Sciatic nerve (tissue), 2 donors: ENCODE measurements around the gene GPSM1. TPM values are rescaled to one million over a fixed set of nuclear protein-coding genes. Genes with fewer than 3 reads are reported as not detected.
A peak's percentile ranks its signal among the peaks of the same experiment; 100 is the strongest.

Experiments
- ATAC-seq: fragments of 200-7000 bp; cut with Tn5 transposase; one replicate; pipeline ENCODE4 v1.9.1; 2020; ENCODE audit warnings: mild to moderate bottlenecking, moderate library complexity
- DNase-seq: peaks from one replicate; pipeline ENCODE4 v3.0.0-alpha.2; 2020; ENCODE audit warnings: low spot score
- intact Hi-C: fragments of 100-400 bp; cut with DNase I; formaldehyde crosslinking; loops from one replicate; pipeline ENCODE4 v1.14.2; 2022
- total RNA-seq: library from RNA; stranded (reverse); fragmentation: NEBNext Ultra II Directional; extraction: Animal tissue kit (Norgen Biotek cat#: 25700); gene quantifications from one replicate; pipeline ENCODE4 v1.2.1, GENCODE V29; 2021
- donor health status: DM: no; HTN: no; CAD: no.
- donor health status: DM: no; HTN: no; CAD: no.

The GPSM1 gene
- total RNA-seq, 1 donor from 2014 or later, result 43.7 TPM

DNA sequence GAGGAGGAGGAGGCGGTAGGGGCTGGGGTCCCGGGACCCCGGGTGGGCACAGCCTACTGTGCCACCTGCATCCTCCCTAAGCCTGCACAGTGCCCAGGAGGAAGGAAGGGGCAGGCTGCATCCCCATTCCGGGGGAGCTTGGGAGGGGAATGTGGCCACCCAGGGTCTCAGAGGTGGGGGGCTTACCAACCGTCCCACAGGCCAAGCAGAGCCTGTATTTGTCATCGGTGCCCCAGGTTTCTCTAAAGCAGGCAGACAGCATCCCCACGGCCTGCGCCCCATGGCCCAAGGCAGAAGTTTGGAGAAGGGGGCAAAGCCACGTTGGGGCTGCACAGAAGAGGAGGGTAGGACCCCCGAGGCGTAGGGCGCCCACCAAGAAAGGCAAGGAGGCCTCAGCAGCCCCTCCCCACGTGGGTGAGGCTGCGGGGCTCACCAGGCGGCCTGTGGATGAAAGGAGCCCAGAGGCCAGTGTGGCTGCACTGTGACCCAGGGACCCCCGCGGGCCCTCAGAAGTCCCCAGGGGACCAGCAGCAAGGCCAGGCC lies 507 bp upstream of the GPSM1 start:
- DNase-seq (no peak), ATAC-seq (peak; percentile 0)
- intact Hi-C loops, result no loop called here

DNA sequence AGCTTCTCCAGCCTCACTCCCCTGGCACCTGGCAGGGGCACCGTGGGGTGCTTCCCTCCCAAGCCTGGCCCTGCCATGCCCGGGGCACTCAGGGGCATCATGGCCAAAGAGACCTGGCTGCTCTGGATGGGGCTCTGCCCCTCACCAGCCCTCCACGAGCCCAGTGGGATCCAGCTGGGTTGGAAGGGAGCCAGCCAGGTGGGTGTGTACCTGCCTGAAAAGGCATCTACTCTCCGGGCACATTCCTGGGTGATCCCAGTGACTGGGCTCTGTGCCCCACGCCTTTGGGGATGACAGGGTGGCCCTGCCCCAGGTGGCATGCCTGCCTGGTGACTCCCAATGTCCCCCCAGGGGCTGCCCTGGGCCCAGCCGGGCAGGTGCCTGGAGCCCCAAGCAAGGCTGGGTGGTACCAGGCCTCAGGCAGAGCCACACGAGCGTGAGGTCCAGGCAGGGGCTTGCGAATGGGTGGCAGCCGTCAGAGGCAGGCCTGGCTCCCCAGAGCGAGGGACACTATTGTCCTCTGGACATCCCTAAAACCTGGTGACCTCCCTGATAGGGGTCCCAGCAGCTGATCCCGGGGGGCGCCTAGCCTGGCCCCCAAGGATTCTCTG lies 777 bp downstream of the GPSM1 start:
- peak; percentile 2 for ATAC-seq
- intact Hi-C loops, result no loop called here
- no peak for DNase-seq

DNA sequence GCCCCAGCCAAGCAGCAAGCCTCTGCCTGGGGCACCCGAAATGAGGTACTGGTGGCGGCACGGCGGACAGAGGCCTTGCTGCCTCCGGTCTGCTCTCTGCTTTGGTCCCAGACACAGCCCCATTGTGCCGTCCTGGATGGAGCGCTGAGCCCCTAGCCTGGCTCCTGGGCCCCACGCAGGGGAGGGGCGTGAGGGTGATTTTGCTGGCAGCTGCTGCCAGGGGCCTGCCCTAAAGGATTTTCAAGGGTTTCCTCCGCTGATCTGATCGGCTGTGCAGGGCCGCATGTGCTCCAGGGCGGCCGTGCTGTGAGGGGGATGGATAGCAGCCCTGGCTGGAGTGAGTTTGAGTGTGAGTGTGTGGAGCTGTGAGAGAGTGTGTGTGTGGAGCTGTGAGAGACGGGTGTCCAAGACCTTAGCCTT lies 1.3 kb downstream of the GPSM1 start:
- ATAC-seq (peak; percentile 27), DNase-seq (no peak)
- intact Hi-C loops, result no loop called here

DNA sequence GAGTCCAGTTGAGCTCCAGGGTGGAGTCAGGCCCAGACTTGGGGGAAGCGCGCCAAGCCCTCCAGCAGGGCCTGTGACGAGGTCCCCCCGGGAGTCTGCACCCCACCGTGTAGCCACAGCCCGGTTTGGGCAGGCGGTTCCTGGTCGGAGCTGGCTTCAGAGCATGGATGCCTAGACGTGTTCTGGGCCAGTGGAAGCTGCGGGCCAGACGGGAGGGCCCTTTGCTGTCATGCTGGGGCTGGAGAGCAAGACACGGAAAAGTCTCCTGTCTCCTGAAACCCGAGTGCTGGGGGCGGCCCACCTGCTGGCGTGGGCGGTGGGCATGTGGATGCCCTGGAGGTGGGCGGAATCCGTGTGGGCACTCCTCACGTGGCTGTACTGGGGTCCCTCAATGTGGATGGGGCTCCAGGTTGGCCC lies 1.9 kb downstream of the GPSM1 start:
- peak; percentile 0 for ATAC-seq
- intact Hi-C loops, result no loop called here
- no peak for DNase-seq

DNA sequence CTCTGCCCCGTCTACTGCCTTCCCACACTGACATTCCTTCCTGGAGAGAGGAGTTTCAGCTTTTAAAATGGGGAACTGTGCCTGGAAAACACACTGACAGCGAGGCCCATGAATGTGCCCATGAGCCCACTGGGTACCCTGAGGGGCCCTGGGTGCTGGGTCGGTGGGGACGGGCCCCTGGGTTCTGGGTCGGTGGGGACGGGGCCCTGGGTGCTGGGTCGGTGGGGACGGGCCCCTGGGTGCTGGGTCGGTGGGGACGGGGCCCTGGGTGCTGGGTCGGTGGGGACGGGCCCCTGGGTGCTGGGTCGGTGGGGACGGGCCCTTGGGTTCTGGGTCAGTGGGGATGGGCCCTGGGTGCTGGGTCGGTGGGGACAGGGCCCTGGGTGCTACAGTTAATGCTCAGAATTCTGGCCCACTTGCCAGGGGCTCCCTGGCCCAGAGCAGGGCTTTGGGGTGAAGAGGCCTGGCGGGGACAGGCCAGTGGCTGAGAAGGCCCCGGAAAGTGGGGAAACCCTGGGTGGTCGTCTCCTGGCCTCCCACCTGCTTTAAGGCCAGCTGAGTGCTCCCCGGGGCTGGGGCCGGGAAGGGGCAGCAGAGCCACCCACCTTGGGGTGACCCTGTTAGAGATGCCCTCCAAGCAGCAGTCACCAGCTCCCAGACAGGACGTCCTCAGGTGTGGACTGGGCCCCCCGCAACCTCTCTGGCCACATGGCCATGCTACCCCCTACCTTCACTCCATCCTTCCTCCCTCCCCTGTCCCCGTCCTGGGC lies 2.5 kb downstream of the GPSM1 start:
- no peak for ATAC-seq
- intact Hi-C loops, result no loop called here

DNA sequence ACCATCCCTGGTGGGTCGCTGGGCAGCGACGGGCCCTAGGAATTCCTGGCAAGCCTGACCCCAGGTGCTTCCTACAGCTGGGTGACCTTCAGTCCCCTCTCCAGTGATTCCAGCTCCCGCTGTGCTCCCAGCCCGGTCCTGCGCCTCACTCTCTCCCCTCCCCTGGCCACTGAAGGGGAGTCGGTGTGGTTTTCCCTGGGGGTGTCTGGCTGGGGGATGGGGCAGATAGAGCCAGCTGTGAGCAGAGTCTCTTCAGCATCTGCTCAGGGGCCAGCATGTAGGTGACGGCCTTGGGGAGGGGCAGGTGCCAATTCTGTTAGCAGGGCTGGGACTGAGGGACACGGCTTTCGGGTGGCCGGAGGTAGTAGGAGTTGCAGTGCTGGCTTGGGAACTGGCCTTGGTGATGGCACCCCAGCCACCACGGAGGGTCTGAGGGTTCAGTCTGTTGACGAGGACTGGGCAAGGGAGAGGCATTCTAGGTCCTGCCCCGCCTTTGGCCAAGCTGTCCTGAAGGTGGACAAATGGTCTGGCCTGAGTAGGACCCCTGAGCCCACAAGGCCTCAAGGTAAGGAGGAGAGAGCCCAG lies 3.2 kb downstream of the GPSM1 start:
- DNase-seq (no peak), ATAC-seq (no peak)
- intact Hi-C loops, result no loop called here

More for the DNA sequence above, 2.5 kb downstream of the GPSM1 start:
- no peak for DNase-seq

DNA sequence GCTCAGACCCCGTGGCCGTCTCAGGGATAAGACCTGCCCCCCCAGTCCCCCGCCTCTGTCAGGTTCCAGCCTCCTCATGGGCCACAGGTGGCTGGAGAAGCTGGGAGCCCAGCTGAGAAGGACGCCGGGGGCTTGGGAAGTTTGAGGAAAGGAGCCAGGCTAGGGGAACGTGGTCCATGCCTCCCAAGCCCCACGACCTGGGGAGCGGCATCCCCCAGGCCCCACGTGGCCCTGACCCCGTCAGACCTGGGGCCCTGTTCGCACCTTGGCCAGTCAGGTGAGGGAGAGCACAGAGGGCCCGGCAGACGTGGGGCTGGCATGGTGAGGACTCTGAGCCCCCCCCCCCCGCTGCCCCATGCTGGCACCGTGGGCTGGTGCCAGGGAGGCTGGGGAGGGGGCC lies 3.7 kb downstream of the GPSM1 start:
- DNase-seq (no peak), ATAC-seq (no peak)
- intact Hi-C loops, result no loop called here

DNA sequence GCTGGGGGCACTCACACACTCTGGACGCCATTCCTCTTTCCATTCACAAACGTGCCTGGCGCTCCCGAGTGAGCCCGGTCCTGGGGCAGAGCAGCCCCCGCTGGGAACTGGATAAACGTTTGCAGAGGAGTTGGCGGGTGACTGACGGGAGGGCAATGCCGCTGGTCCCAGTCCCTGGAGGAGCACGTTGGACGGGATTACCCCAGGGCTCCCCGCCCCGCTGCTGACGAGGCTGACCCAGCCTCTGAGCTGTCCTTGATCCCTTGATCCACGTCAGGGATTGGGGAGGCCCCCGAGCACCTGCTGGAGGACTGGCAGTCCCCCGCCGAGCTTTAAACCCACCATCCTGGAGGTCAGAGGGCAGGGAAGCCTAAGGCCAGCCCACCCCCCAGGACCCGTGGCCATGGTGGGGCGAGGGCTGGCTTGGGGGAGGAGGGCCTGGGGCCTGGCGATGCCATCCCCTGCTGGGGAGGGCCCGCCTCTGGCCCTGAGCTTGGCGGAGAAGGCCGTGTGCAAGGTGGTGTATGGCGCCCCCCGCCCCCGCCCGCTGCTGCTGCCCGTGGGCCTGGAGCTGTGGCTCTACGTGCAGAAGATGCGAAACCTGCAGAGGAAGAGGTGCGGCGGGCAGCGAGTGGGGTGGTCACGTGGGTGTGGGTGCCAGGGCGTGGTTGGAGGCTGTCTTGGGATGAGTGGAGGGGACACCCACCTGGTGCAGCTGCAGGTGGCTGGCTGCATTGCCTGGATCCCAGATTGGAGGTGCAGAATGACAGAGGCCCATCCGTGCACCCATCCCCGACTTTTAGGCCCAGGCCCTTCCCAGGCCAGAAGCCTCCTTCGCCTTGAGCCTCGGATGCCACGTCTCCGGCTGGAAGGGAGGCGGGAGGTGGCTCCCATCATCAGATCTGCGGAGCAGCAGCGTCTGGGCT lies 4.5 kb downstream of the GPSM1 start:
- intact Hi-C loops, result no loop called here
- ATAC-seq, result no peak
- no peak for DNase-seq

DNA sequence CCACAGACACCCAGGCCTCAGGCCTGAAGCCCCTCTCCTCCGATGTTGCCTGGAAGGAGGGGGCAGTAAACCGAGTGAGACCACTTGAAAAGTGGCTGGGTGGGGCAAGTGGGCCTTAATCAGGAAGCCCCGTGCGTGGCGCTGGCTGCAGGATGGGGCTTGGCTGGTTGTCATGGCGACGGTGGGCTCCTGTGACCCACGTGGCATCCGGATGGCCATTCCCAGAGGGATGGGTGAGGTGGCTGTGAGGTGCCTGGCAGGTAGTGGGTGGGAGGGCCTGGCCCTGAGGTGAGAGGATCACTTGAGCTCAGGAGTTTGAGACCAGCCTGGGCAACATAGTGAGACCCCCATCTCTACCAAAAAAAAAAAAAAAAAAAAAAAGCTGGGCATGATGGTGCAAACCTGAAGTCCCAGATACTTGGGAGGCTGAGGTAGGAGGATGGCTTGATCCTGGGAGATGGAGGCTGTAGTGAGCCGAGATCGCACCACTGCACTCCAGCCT lies 5.2 kb downstream of the GPSM1 start:
- intact Hi-C loops, result no loop called here
- no peak for ATAC-seq
- DNase-seq, result no peak

DNA sequence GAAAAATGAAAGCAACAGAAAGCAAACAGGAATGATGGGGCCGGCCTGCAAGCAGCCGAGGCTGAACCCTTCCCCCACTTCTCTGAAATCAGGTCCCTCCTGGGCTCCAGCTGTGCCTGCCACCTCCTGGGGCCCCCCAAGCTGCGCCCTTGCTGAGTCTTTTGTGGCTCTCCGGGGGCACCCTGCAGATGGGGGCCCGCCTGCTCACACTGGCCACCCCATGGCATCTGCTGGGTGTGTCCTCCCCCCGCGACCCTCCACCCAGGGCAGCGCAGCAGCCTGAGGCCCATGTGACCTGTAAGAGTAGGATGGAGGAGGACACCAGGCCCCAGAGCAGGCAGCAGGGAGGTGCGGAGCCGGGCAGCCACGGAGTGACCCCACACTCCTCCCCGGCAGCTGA lies 5.7 kb downstream of the GPSM1 start:
- intact Hi-C loops, result no loop called here

DNA sequence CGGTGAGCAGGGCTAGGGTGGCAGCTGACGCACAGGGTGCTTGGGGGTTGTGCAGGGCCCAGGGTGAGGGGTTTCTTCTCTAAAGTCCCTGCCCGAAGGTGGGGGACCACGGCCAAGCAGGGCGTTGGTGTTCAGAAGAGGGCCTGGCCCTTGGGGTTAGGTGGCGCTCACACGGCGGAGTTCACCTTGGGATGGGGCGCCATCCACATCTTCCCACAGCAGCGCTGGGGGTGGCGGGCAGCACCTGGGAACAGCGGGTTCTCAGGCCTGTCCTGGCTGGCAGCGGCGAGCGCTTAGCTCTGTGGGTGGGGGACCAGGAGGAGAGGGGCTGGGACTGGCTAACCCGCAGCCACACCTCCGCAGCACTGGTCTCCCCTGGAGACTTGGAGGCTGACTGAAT lies 6.1 kb downstream of the GPSM1 start:
- DNase-seq (no peak), ATAC-seq (no peak)

More for the DNA sequence above, 5.7 kb downstream of the GPSM1 start:
- DNase-seq, result no peak
- no peak for ATAC-seq

DNA sequence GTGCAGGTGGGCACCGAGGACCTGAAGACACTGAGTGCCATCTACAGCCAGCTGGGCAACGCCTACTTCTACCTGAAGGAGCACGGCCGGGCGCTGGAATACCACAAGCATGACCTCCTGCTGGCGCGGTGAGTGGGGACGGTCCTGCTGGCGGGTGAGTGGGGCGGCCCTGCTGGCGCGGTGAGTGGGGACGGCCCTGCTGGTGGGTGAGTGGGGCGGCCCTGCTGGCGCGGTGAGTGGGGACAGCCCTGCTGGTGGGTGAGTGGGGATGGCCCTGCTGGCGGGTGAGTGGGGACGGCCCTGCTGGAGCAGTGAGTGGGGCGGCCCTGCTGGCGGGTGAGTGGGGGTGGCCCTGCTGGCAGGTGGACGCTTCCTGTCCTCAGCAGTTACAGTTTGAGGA lies 7.2 kb downstream of the GPSM1 start:
- no peak for ATAC-seq
- intact Hi-C loops, result no loop called here
- no peak for DNase-seq

More for the DNA sequence above, 6.1 kb downstream of the GPSM1 start:
- intact Hi-C loops, result no loop called here

DNA sequence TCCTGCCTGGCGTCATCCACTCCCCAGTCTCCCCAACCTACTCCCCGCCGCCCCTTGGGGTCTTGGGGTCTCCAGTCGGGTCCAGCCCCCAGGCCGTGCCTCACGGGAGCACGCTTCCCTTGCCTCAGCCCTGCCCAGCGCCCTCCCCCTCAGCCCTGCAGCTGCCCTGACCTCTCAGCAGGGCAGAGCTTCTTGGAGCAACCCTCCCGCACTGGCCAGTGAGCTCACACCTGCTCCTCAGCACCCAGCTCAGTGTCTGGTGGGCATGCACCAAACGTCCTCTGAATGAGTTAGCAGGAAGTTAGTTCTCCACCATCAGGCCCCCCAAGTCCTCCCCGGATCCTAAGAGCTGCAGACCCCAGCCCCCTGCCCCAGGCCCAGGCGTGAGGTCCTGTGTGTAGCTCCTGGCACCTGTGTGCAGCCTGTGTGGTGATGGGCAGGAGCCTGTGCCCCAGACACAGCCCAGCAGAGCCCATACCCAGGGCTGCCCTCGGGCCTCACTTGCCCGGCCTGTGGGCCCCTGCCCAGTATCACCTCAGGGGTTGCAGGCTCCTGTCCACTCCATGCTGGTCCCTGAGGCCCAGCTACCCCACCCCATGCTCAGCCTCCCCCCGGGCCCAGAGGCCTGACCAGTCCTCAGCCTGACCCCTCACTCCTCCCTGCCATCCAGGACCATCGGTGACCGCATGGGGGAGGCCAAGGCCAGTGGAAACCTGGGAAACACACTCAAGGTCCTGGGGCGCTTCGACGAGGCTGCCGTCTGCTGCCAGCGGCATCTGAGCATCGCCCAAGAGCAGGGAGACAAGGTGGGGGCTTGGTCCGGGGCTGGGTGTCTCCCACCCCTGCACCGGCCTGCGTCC lies 8.2 kb downstream of the GPSM1 start:
- DNase-seq (no peak), ATAC-seq (no peak)
- intact Hi-C loops, result no loop called here

DNA sequence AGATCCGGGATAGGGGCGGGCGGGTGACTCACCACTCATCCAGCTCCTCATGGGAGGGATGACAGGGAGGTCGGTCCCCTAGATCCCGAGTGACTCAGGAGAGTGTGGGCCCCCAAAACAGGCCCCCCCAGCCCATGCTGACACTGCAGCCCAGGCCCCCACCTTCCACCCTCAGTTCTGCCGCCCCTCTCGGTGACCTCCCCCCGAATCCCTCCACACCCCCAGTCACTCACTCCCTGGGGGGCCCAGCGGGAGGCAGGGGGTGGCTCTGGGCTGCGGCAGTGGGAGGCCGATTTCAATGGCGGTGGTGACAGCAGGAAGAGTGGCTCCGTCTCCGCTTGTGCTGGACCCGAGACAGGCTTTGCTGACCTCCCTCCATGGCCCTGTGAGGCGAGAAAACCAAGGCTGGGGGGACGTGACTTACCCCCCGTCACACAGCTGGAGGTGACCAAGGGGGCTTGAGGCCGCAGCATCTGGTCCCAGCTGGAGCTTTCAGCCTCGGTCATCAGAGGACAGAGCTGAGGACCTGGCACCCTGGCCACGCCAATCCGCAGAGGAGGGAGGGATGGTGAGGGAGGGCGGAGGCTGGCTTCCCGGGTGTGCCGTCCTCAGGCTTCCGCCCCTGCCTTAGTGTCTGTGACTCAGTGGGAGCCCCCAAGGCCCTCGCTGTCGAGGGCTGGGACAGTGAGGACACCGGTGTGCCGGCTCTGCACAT lies 9.0 kb downstream of the GPSM1 start:
- ATAC-seq (no peak), DNase-seq (no peak)
- intact Hi-C loops, result no loop called here

DNA sequence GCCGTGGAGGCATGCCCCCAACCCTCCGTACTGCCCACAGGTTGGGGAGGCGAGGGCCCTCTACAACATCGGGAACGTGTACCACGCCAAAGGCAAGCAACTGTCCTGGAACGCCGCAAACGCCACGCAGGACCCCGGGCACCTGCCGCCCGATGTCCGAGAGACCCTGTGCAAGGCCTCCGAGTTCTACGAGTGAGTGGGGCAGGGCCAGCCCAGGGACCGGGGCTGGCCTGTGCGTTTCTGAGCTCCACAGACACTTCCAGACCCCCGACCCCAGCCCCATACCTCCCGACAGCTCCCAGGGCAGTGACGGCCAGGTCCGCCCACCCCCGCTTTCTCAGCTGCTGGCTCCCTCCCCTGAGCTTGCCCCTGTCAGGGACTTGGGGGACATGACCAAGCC lies 9.5 kb downstream of the GPSM1 start:
- ATAC-seq (no peak), DNase-seq (no peak)
- intact Hi-C loops, result no loop called here

DNA sequence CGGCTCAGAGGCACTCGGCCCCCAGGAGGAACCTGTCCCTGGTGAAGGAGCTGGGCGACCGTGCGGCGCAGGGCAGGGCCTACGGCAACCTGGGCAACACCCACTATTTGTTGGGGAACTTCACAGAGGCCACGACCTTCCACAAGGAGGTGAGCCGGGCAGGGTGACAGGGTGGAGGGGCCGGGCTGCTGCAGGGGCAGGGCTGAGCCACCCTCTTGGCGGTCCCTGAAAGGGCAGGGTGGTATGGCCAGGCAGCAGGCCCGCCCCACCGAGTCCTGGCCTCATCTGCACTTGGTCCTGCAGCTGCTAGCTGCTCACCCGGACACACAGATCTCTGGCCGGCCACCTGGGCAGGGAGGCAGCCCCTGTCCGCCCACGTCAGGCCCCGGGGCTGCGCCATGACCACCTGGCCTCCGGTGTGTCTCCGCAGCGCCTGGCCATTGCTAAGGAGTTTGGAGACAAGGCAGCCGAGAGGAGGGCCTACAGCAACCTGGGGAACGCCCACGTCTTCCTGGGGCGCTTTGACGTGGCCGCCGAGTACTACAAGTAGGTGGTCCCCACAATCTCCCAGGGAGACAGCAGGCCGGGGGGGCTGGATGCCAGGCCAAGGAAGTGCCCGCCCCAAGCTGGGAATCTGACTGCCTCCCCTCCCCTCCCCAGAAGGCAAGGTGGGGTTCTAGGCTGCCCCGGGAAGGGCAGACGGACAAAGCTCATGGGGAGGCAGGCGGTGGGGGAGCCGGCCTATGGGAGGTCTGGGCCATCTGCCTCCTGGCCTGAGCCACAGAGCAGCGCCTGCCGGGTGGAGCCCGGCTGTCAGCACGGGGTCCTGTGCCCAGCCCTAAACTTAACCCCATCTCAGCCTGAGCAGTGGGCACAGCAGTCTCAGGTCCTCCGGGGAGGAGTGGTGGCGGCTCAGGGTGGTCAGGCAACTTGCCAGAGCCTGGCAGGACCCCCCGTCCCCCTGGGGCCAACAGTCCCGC lies 10.4 kb downstream of the GPSM1 start:
- intact Hi-C loops, result no loop called here
- DNase-seq, result no peak

More for the DNA sequence above, 10.4 kb downstream of the GPSM1 start:
- ATAC-seq, result no peak
